K562 (cell line): ENCODE measurements around the gene EXOSC1. TPM values are rescaled to one million over a fixed set of nuclear protein-coding genes. Genes with fewer than 3 reads are reported as not detected.

Source experiments
- MGA ChIP-seq: fragments of 450-650 bp; IDR thresholded peaks from 2 replicates; pipeline ENCODE4 v1.6.1; 2016; ENCODE audit warnings: mild to moderate bottlenecking, moderate library complexity
- RBM39 ChIP-seq: fragments of 200-400 bp; formaldehyde crosslinking; optimal IDR thresholded peaks from 2 replicates; pipeline ENCODE3; 2018; ENCODE audit warnings: low read depth, low read length
- polyA plus RNA-seq, 8 experiments: library from polyadenylated mRNA; depleted of rRNA in 4 of 8; stranded (reverse) in 5 of 8; unstranded in 3 of 8; fragments of >200 nt; fragmentation: Nextera tagmentation in 2 of 8; fragmentation: Illumina TruSeq in 1 of 8; extraction: Ambion mirVana in 2 of 8; extraction: Trizol in 1 of 8; gene quantifications; 2 replicates each; pipeline versions ENCODE4 v1.2.1 to v1.2.3, GENCODE V29; 2011 to 2014; ENCODE audit warnings: inconsistent platforms in 1 of 8, missing spikeins in 1 of 8
- total RNA-seq, 7 experiments: library from RNA; depleted of rRNA in 6 of 7; stranded (reverse); fragments of >200 nt in 6 of 7; fragmentation: Illumina TruSeq in 2 of 7; extraction: Trizol in 2 of 7; gene quantifications; 2 replicates each; pipeline versions ENCODE4 v1.2.1 to v1.2.3, GENCODE V29; 2011 to 2021; ENCODE audit warnings: low replicate concordance in 1 of 7
- TF ChIP-seq, protein P1 (sequence below): fragments of 200-800 bp; sonication (Bioruptor generic); IDR thresholded peaks from 2 replicates; pipeline ENCODE4 v1.6.1; 2016; ENCODE audit warnings: missing genetic modification characterization, missing compliant biosample characterization
- TF ChIP-seq, protein P2 (sequence below), 2 experiments: fragments of 450-650 bp in 1 of 2; IDR thresholded peaks; 2 replicates each; pipeline ENCODE4 v1.6.1; 2011 to 2017; ENCODE audit warnings: low read depth in 2 of 2, antibody characterized with exemption in 1 of 2, borderline replicate concordance in 1 of 2, low read length in 1 of 2, mild to moderate bottlenecking in 1 of 2, mixed read lengths in 1 of 2; ENCODE audit not compliant: control insufficient read depth in 1 of 2

The EXOSC1 gene
- total and polyA plus RNA-seq, 9 of the 15 experiments (the other 6 are each of a cell fraction or from before 2014, with no cell fraction given): 44.3 to 117 (median 67.0) TPM

GRCh38 chr10:97445722-97446639 is at the start of gene EXOSC1, which contains the start of gene ZDHHC16 (continued):
- TF ChIP-seq MGA (no peak), RBM39 (no peak)
- TF ChIP-seq, protein P1, sequence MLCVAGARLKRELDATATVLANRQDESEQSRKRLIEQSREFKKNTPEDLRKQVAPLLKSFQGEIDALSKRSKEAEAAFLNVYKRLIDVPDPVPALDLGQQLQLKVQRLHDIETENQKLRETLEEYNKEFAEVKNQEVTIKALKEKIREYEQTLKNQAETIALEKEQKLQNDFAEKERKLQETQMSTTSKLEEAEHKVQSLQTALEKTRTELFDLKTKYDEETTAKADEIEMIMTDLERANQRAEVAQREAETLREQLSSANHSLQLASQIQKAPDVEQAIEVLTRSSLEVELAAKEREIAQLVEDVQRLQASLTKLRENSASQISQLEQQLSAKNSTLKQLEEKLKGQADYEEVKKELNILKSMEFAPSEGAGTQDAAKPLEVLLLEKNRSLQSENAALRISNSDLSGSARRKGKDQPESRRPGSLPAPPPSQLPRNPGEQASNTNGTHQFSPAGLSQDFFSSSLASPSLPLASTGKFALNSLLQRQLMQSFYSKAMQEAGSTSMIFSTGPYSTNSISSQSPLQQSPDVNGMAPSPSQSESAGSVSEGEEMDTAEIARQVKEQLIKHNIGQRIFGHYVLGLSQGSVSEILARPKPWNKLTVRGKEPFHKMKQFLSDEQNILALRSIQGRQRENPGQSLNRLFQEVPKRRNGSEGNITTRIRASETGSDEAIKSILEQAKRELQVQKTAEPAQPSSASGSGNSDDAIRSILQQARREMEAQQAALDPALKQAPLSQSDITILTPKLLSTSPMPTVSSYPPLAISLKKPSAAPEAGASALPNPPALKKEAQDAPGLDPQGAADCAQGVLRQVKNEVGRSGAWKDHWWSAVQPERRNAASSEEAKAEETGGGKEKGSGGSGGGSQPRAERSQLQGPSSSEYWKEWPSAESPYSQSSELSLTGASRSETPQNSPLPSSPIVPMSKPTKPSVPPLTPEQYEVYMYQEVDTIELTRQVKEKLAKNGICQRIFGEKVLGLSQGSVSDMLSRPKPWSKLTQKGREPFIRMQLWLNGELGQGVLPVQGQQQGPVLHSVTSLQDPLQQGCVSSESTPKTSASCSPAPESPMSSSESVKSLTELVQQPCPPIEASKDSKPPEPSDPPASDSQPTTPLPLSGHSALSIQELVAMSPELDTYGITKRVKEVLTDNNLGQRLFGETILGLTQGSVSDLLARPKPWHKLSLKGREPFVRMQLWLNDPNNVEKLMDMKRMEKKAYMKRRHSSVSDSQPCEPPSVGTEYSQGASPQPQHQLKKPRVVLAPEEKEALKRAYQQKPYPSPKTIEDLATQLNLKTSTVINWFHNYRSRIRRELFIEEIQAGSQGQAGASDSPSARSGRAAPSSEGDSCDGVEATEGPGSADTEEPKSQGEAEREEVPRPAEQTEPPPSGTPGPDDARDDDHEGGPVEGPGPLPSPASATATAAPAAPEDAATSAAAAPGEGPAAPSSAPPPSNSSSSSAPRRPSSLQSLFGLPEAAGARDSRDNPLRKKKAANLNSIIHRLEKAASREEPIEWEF (CRISPR knock-in tag): no peak
- TF ChIP-seq, protein P2, sequence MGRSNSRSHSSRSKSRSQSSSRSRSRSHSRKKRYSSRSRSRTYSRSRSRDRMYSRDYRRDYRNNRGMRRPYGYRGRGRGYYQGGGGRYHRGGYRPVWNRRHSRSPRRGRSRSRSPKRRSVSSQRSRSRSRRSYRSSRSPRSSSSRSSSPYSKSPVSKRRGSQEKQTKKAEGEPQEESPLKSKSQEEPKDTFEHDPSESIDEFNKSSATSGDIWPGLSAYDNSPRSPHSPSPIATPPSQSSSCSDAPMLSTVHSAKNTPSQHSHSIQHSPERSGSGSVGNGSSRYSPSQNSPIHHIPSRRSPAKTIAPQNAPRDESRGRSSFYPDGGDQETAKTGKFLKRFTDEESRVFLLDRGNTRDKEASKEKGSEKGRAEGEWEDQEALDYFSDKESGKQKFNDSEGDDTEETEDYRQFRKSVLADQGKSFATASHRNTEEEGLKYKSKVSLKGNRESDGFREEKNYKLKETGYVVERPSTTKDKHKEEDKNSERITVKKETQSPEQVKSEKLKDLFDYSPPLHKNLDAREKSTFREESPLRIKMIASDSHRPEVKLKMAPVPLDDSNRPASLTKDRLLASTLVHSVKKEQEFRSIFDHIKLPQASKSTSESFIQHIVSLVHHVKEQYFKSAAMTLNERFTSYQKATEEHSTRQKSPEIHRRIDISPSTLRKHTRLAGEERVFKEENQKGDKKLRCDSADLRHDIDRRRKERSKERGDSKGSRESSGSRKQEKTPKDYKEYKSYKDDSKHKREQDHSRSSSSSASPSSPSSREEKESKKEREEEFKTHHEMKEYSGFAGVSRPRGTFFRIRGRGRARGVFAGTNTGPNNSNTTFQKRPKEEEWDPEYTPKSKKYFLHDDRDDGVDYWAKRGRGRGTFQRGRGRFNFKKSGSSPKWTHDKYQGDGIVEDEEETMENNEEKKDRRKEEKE (IDR thresholded peaks at IDR 0.05; ENCODE audit: borderline replicate concordance in 1 of 2, control insufficient read depth in 1 of 2, low read depth in 2 of 2, low read length in 1 of 2): no peak
